Brain microvascular endothelial cell (primary cell): Measurements from ENCODE around the gene PHOX2B.

Experiments
- DNase-seq: peaks from one replicate; pipeline ENCODE4 v3.0.0-alpha.2; 2020
- H3K27ac ChIP-seq: fragments of 250-450 bp; sonication (Bioruptor Pico); 2 replicates; pipeline ENCODE4 v1.5.1; 2020; ENCODE audit warnings: mild to moderate bottlenecking, moderate library complexity
- H3K27me3 ChIP-seq: fragments of 250-450 bp; sonication (Bioruptor Pico); replicated peaks from 2 replicates; pipeline ENCODE4 v1.5.1; 2020; ENCODE audit warnings: mild to moderate bottlenecking
- H3K36me3 ChIP-seq: fragments of 250-450 bp; sonication (Bioruptor Pico); replicated peaks from 2 replicates; pipeline ENCODE4 v1.5.1; 2020; ENCODE audit warnings: mild to moderate bottlenecking
- H3K4me3 ChIP-seq: 2 replicates; pipeline ENCODE4 v1.5.1; 2011; ENCODE audit warnings: low read depth, mild to moderate bottlenecking, control low read depth, low read length, moderate library complexity
- in situ Hi-C: cut with HindIII; loops from 2 replicates; pipeline ENCODE4 v1.10.0; 2017; ENCODE audit warnings: low sequenced_read_pairs, low pct_ligation_motif_present
- TF ChIP-seq, protein P1 (sequence below): IDR thresholded peaks from 2 replicates; pipeline ENCODE4 v1.5.1; 2011; ENCODE audit warnings: low read depth, mild to moderate bottlenecking, moderate library complexity, low read length, control low read depth, inconsistent platforms; ENCODE audit errors: missing control alignments

The PHOX2B gene

DNA sequence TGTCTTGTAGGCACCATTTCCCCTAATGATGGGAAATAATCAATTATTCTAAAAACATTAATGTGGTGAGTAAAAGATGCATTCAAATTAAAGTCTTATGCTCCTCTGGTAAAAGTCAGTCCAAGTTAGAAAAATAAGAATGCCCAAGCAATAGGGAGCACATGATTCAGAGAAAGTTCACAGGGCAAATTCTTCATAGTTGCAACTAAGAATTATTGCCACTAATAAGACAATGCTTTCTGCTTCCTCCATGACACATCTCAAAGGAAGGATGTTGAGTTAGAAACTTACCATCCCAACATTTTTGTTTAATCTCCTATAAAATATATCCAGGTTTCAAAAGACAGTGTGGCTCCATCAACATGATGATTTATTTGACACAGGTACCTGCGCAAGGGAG lies 26.3 kb downstream of the PHOX2B start:
- no peak for DNase-seq
- no peaks in the 10 kb centered on the region for H3K36me3 ChIP-seq
- no peak overlapping the region for H3K27ac ChIP-seq
- TF ChIP-seq, protein P1, sequence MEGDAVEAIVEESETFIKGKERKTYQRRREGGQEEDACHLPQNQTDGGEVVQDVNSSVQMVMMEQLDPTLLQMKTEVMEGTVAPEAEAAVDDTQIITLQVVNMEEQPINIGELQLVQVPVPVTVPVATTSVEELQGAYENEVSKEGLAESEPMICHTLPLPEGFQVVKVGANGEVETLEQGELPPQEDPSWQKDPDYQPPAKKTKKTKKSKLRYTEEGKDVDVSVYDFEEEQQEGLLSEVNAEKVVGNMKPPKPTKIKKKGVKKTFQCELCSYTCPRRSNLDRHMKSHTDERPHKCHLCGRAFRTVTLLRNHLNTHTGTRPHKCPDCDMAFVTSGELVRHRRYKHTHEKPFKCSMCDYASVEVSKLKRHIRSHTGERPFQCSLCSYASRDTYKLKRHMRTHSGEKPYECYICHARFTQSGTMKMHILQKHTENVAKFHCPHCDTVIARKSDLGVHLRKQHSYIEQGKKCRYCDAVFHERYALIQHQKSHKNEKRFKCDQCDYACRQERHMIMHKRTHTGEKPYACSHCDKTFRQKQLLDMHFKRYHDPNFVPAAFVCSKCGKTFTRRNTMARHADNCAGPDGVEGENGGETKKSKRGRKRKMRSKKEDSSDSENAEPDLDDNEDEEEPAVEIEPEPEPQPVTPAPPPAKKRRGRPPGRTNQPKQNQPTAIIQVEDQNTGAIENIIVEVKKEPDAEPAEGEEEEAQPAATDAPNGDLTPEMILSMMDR = no peak
- in situ Hi-C loops = no loop called here
- H3K4me3 ChIP-seq = no peak overlapping the region
- no peaks in the 10 kb centered on the region for H3K27me3 ChIP-seq

DNA sequence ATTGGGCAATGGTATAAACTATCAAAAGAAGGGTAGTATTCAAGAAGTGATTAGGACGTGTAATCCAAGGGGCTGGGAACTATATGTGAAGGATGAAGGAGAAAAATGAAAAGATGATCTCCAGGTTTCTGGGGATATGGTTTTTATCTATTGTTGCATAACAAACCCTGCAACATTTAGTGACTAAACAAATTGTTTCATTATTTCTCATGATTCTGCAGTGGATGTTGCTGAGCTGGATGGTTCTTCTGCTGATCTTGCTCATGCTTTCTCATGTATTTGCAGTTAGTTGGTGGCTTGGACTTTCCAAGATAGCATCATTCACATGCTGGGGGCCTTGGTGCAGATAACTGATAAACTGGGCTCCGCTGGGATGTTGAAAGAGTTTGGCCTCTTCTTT lies 29.1 kb downstream of the PHOX2B start:
- Histone ChIP-seq H3K27me3 (no peaks in the 10 kb centered on the region), H3K36me3 (no peaks in the 10 kb centered on the region), H3K27ac (no peak overlapping the region), H3K4me3 (no peak overlapping the region)
- DNase-seq = no peak
- TF ChIP-seq, protein P1 = no peak
- in situ Hi-C loops = no loop called here

DNA sequence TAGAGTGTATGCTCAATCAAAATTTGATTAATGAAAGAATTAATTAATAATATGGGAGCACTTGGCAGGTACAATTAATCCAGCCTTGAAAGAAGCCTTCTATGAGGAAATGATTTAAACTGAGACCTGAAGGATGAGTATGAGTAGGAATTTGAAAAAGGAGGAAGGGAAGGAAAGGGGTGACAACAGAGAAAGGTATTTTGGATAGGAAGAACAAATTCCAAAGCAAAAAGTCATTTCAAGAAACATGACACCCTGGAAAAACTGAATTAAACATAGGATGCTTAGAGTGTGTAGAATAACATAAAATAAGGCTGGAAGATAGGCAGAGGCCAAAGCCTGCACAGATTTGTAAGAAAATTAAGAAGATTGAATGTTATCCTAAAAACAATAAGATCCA lies 29.6 kb downstream of the PHOX2B start:
- DNase-seq = no peak
- no peak overlapping the region for H3K27ac ChIP-seq
- H3K27me3 ChIP-seq = no peaks in the 10 kb centered on the region
- no peak overlapping the region for H3K4me3 ChIP-seq
- in situ Hi-C loops = no loop called here
- no peaks in the 10 kb centered on the region for H3K36me3 ChIP-seq
- TF ChIP-seq, protein P1 = no peak

DNA sequence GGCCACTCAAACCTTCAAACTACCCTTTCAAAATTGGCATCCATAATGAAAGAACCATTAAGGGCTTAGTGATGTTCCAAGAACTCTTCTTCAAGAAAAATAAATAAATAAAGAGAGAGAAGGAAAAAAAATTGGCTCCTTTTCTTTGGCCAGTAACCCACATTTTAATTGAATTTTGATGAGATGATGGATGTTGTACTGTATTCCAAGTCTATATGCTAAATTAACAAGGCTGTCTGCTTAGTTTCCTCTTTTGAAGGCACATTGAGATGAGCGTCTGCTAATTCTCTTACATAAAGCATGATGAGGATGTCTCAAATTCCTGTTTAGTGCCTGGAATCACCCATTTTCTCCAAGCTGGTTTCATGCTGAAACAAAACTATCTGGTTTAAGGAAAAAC lies 33.4 kb downstream of the PHOX2B start:
- Histone ChIP-seq H3K4me3 (no peak overlapping the region), H3K36me3 (no peaks in the 10 kb centered on the region), H3K27ac (no peak overlapping the region), H3K27me3 (no peaks in the 10 kb centered on the region)
- TF ChIP-seq, protein P1 = no peak
- in situ Hi-C loops = no loop called here
- DNase-seq = no peak

DNA sequence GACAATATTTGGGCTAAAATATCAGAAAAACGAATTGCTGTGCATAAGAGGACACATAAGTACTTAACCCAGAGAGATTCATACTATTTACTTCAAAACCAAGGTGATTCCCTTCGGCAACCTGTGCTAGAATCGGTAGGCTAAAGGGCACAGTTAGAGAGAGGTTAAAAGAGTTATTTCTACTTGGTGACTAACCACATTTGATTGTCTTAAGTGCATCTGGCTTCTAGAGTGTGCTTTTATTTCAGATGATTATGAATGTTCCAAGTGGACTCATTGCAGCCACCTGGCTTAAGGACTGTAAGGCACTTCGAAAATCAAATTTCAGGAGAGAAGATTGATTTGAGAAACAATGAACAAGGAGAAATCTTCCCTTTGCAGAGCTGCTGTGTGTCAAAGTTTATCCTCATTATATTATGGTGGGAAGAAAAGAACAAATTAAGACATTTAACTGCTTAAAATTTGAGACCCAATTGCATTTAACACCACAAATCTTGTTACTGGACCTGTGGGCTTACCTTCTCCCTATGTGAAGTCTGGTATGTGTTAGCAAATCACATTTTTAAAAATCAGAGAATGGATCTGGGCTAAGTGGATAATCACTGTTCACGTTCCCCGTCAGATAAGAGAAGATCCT lies 34.0 kb downstream of the PHOX2B start:
- Histone ChIP-seq H3K4me3 (no peak overlapping the region), H3K27ac (no peak overlapping the region), H3K36me3 (no peaks in the 10 kb centered on the region), H3K27me3 (no peaks in the 10 kb centered on the region)
- DNase-seq = no peak
- TF ChIP-seq, protein P1 = no peak
- in situ Hi-C loops = no loop called here

DNA sequence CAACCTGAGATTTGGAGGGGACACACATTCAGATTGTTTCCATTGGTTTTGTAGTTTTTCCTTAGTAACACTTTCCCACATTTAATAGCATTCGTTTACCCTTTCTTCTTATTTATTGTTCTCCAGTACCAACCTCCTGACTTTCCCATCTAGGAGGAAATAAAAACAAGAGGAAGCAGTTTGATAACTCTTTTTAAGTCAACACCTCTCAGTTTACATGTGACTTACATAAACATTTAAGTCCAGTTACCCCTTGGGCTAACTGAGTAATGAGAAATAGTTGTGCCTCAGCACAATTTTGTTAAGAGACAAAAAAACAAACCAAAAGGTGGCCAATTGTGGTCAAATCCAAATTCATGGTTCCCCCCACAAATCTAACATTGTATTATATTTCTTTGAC lies 34.8 kb downstream of the PHOX2B start:
- H3K27ac ChIP-seq = no peak overlapping the region
- no peak overlapping the region for H3K4me3 ChIP-seq
- in situ Hi-C loops = no loop called here

More for the DNA sequence above, 34.8 kb downstream of the PHOX2B start:
- no peak for DNase-seq
- TF ChIP-seq, protein P1 = no peak
- Histone ChIP-seq H3K36me3 (no peaks in the 10 kb centered on the region), H3K27me3 (no peaks in the 10 kb centered on the region)
